ENCODE measurements around the gene ALDH3B2. TPM values are rescaled to one million over a fixed set of nuclear protein-coding genes. Genes with fewer than 3 reads are reported as not detected.
A peak's percentile ranks its signal among the peaks of the same experiment; 100 is the strongest.
"Not testable (repeated sequence)": the region's sequence is repeated elsewhere in the genome, so short reads cannot be mapped to it uniquely, and the experiment has no call there.

Gene ALDH3B2
- total RNA-seq, 1 donor from 2014 or later: not detected

DNA sequence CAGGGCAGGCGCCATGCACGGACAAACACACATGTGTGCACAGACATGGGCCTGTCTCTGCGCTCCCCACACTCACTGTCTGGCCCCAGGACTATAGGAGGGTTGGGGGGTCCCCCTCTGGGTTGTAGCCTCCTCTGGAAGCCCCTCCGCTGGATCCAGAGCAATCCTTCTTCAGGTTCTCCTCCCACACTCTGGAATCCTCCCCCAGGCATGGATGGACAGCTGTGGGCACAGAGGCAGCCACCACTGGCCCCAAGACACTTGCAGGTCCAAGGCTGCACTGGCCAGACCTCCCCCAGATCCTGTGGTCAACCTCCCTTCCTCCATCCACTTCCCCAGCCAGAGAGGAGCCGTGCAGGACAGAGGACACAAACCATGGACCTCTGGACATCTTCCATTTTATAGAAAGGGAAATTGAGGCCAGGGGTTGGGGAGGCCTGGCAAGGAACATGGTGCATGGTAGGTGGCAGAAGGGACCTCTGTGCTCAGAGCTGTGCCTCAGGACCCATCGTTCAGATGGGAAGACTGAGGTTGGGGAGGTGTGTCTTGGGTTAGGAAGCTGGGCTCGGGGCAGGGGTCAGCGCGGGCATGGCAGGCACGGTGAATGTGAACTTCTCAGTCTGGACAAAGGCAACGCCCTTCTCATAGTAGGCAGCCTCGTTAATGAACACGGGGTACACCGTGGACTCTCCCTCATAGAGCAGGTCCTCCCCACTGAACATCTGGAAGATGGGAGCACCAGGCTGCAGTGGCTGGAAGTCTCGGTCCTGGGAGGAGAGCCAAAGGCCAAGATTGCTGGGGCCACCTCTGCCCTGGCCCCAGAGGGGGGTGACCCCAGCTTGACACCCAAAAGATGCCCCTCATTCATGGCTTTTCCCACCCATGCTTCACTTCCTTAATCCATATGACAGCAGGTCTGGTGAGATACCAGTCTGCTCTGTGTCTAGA lies 32.0 kb downstream of the ALDH3B2 start:
- no peak for DNase-seq (ENCODE audit: low read depth in 2 of 2)

GRCh38 chr11:67641338-67642172 lies 32.9 kb downstream of the ALDH3B2 start:
- DNase-seq (ENCODE audit: low read depth in 2 of 2): no peak

DNA sequence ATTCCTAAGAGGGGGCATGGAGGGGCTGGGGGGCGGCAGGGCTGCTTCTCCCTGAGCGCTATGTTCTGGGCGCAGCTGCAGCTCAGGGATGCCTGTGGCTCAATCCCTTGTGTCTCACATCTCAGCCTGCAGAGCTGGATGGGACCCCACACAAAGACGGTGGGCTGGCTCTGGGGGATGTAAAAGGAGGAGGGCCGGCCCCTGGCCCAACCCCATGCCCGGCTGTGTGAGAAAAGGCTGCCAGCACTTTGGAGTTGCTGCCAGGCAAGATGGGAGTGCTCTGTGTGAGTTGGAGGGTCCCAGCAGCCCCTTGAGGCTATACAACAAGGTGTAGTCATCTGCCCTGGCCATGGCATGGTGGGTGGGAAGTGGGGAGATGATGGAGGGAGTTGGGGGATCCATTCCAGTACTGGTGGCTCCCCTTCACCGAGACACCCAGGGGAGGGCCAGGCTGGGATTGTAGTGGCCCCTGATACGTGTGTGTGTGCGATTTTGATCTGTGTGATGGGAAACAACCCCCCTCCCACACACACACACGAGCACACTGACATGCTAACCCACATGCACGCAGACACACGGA lies 33.6 kb downstream of the ALDH3B2 start:
- DNase-seq (ENCODE audit: low read depth in 2 of 2): no peak

DNA sequence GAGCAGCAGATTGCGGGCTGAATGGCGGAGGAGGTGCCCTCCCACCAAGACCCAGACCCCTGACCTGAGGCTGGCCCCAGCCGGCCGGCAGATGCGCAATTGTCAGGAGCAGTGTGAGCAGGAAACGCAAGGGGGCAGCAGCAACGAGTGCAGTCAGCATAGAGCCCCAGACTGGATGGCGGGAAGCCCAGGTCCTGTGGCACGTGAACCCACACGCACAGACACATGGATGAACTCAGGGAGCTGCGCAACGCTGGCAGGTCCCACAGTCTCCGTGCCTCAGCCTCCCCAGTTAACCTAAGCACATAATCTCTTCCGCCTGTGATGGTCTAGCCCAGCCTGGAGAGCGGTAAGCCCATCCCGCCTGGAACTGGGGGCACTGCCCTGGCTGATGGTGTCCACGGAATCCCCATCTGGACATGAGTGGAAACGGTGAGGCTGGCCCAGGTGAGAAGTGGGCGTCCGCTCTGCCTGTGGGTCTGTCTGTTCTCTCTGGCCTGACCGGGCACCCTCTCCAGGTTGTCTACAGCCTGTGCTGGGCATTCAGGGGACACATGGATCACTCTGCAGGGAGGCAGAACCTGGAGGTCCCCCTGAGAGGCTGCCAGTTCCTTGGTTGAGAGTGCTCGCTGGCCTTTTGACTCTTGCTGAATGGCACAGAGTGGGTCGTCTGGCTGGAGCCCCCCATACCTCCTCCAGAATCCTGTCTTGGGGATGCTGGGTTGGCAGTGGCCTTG lies 34.2 kb downstream of the ALDH3B2 start:
- peak; percentile 32 to 55 for DNase-seq (ENCODE audit: low read depth in 2 of 2)

GRCh38 chr11:67639438-67639859 lies 35.0 kb downstream of the ALDH3B2 start, which contains the start of gene TBX10:
TBX10 (minus strand) TSS chr11:67639763; CDS start chr11:67639472, 291 bp downstream.
- no peak for DNase-seq (ENCODE audit: low read depth in 2 of 2)

GRCh38 chr11:67638535-67639437 lies 35.6 kb downstream of the ALDH3B2 start:
- DNase-seq (ENCODE audit: low read depth in 2 of 2): no peak

DNA sequence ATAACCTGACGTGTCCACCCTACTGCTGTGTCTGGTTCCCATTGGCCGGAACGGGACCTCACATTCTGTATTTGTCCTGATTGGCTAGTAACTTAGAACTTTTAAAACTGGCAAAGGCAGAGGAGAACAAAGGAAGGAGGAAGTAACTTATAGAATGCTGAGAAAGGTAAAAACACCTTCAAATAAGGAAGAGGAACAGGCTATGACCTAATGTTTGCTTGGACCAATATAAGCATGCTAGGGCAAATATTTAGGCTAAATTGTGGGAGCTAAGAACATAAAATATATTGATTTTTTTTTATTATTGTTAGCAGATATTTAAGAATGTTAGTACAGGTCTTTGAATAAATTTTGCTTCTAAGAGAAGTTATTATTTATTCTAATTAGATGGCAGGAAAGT lies 37.0 kb downstream of the ALDH3B2 start:
- DNase-seq (ENCODE audit: low read depth in 2 of 2): not testable (repeated sequence)

DNA sequence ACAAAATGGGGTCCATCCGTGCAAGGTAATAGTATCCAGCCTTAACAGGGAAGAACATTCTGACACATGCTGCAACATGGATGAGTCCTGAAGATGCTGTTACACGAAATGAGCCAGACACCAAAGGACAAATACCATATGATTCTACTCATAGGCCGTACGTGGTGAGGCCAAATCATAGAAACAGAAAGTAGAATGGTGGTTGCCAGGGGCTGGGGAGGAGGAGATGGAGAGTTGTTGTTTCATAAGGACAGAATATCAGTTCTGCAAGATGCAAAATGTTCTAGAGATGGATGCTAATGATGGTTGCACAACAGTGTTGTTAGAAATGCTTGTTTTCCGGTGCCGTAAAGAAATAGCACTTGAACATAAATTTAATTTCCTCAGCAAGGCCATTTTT lies 37.5 kb downstream of the ALDH3B2 start:
- DNase-seq (ENCODE audit: low read depth in 2 of 2): no peak

GRCh38 chr11:67635231-67635521 lies 39.2 kb downstream of the ALDH3B2 start:
- DNase-seq (ENCODE audit: low read depth in 2 of 2): no peak

GRCh38 chr11:67634366-67635230 lies 39.8 kb downstream of the ALDH3B2 start:
- DNase-seq (ENCODE audit: low read depth in 2 of 2): no peak

- no peak for DNase-seq (ENCODE audit: low read depth in 2 of 2)
Observed at GRCh38 chr11:67633758-67634365, 40.6 kb downstream of the ALDH3B2 start.

GRCh38 chr11:67632982-67633755 lies 41.3 kb downstream of the ALDH3B2 start:
- DNase-seq (ENCODE audit: low read depth in 2 of 2): no peak

GRCh38 chr11:67632175-67632981 lies 42.0 kb downstream of the ALDH3B2 start:
- no peak for DNase-seq (ENCODE audit: low read depth in 2 of 2)

DNA sequence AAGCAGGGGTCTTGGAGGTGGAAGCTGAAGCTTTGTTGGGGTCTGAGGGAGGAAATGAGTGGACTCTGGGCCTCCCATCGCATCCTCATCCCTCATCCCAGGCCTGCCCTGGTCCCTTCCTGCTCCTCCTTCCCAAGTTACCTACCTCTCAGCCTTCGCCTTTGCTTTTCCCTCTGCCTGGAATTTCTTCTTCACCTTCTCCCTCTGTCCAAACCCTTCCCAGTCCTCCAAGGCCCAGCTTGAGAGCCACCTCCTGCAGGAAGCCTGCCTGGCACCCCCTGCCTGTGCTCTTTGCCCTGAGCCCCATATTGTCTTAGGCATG lies 42.6 kb downstream of the ALDH3B2 start:
- no peak for DNase-seq (ENCODE audit: low read depth in 2 of 2)

DNA sequence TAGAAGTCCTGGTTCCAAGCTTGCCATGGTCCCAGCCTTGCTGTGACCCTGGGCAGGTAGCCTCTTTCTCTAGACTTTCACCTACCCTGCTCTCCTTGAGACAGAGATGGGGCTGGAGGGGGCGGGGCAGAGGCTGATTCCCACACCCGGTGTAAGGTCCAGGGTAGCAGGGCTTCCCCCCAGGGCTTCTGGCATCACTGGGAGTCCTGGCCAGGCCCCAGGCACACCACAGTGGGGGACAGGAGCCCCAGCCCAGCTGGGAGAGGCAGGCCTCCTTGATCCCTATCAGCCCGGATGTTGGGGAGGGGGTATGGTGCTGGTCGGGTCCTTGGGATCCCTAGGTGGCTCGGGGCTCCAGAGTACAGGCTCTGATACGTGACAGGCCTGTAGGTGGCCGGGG lies 43.0 kb downstream of the ALDH3B2 start:
- DNase-seq (ENCODE audit: low read depth in 2 of 2): no peak

DNA sequence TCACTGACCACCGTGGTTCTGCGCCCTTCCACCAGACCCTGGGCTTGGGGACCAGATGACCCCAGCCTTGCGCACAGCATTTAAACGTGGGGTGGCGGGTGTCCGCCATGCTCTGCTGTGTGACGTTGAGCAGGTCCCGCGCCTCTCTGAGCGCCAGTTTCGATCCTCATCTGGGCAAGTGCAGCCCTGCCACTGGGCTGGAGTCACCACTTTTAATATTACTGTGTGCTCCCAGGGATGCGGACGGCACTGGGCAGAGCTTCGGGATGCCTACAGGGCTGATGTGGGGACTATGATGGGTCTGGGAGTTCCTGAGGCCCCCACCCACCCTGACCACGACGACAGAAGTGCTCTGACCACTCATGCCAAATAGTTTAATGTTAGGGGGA lies 43.5 kb downstream of the ALDH3B2 start:
- DNase-seq (ENCODE audit: low read depth in 2 of 2): no peak

- DNase-seq (ENCODE audit: low read depth in 2 of 2): peak; percentile 90 to 98
Observed at GRCh38 chr11:67630228-67630942, 44.0 kb downstream of the ALDH3B2 start.

Data from dermis microvascular lymphatic vessel endothelial cell (primary cell).